GM21737 (cell line): Measurements from ENCODE around the gene TMEM63A.
"Not testable (repeated sequence)": the region's sequence is repeated elsewhere in the genome, so short reads cannot be mapped to it uniquely, and the experiment has no call there.

Experiments
- ATAC-seq: cut with Tn5 transposase; IDR thresholded peaks from one replicate; pipeline ENCODE4 v1.9.1; 2021; ENCODE audit warnings: mild to moderate bottlenecking, moderate library complexity; ENCODE audit not compliant: unreplicated experiment

The TMEM63A gene

DNA sequence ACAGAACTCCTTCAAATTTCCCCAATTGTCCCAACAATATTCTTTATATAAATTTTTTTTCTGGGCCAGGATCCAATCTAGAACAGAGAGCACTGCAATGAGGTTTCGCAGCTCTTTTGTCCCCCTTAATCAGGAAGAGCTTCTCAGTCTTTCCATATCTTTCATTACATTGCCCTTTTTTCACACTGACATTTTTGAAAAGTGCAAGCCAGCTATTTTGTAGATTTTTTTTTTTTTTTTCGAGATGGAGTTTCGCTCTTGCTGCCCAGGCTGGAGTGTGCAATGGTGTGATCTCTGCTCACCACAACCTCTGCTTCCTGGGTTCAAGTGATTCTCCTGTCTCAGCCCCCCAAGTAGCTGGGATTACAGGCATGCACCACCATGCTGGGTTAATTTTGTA is 75.4 kb downstream of the TMEM63A start:
- not testable (repeated sequence) for ATAC-seq

DNA sequence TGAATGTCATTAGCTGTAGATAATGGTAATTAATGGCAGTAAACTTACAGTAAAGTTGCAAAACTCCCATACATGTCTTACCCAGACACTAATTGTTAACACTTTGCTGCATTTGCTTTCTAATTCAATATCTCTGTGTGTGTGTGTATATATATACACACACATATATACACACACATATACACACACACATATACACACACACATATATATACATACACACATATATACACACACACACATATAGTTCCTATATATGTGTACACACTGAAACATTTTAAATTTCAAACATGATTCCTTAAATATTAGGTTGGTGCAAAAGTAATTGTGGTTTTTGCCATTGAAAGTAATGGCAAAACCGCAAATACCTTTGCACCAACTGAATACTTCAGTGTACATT is 75.9 kb downstream of the TMEM63A start:
- ATAC-seq = no peak

DNA sequence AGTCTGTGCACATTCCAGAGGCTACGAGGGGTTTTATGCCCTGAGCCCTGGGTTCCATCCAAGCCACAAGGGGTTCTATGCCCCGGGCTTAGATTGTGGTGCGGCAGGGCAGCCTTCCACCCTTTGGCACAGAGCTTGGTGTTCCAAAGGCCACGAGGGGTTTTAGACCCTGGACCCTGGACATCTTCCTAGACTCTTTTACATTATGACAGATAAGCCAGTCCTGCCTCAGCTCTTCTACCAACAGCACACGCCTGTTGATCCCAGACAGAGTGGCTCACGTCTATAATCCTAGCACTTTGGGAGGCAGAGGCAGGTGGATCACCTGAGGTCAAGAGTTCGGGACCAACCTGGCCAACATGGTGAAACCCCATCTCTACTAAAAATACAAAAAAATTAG is 81.0 kb downstream of the TMEM63A start:
- not testable (repeated sequence) for ATAC-seq

DNA sequence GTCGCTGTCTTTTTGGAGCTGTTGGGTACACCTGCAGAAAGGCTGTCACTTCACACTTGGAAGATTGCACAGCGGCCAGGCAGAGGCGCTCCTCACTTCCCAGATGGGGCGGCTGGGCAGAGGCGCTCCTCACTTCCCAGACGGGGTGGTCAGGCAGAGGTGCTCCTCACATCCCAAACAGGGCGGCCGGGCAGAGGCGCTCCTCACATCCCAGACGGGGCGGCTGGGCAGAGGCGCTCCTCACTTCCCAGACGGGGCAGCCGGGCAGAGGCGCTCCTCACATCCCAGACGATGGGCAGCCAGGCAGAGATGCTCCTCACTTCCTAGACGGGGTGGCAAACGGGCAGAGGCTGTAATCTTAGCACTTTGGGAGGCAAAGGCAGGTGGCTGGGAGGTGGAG is 86.1 kb downstream of the TMEM63A start:
- ATAC-seq = not testable (repeated sequence)
